Retinal pigment epithelial cell (primary cell): ENCODE results near the gene GPC5.

Experiments
- DNase-seq: peaks from one replicate; pipeline ENCODE4 v3.0.0-alpha.2; 2010; ENCODE audit warnings: low read depth
- H3K4me3 ChIP-seq: 2 replicates; pipeline ENCODE4 v1.5.1; 2011; ENCODE audit warnings: mild to moderate bottlenecking, low read length, control low read depth, moderate library complexity
- TF ChIP-seq, protein P1 (sequence below): conservative IDR thresholded peaks from 2 replicates; pipeline ENCODE4 v1.5.1; 2011; ENCODE audit warnings: low read depth, low read length, control low read depth, inconsistent platforms

Gene GPC5

DNA sequence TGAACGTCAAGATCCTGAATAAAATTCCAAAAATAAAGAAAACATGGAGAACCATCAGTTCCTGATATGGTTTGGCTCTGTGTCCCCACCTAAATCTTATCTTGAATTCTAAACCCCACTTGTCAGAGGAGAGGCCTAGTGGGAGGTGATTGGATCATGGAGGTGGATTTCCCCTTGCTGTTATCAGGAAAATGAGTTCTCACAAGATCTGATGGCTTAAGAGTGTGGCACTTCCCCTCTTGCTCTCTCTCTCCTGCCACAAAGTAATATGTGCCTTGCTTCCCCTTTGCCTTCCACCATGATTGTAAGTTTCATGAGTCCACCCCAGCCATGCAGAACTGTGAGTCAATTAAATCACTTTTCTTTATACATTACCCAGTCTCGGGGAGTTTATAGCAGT lies 827.4 kb downstream of the GPC5 start:
- DNase-seq: no peak
- TF ChIP-seq, protein P1, sequence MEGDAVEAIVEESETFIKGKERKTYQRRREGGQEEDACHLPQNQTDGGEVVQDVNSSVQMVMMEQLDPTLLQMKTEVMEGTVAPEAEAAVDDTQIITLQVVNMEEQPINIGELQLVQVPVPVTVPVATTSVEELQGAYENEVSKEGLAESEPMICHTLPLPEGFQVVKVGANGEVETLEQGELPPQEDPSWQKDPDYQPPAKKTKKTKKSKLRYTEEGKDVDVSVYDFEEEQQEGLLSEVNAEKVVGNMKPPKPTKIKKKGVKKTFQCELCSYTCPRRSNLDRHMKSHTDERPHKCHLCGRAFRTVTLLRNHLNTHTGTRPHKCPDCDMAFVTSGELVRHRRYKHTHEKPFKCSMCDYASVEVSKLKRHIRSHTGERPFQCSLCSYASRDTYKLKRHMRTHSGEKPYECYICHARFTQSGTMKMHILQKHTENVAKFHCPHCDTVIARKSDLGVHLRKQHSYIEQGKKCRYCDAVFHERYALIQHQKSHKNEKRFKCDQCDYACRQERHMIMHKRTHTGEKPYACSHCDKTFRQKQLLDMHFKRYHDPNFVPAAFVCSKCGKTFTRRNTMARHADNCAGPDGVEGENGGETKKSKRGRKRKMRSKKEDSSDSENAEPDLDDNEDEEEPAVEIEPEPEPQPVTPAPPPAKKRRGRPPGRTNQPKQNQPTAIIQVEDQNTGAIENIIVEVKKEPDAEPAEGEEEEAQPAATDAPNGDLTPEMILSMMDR: no peak
- H3K4me3 ChIP-seq: no peak overlapping the region

DNA sequence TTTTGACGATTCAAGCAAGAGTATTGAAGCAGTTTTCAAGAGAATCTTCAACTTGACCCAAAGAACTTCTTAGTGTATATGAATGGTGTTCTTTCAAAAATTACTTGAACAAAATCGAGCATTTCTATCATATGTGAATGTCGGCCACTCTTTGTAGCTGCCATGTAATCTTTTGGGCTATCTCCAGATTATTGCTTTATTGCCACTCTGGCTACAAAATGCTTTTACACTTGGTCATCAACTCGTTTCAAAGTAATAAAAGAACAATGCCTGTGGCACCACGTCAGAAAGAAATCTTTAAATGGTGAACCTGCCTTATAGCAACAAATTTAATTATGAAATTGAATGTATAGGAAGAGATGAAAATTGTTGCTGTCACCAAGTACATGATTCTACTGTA lies 834.5 kb downstream of the GPC5 start:
- no peak overlapping the region for H3K4me3 ChIP-seq
- no peak for DNase-seq
- TF ChIP-seq, protein P1: no peak

DNA sequence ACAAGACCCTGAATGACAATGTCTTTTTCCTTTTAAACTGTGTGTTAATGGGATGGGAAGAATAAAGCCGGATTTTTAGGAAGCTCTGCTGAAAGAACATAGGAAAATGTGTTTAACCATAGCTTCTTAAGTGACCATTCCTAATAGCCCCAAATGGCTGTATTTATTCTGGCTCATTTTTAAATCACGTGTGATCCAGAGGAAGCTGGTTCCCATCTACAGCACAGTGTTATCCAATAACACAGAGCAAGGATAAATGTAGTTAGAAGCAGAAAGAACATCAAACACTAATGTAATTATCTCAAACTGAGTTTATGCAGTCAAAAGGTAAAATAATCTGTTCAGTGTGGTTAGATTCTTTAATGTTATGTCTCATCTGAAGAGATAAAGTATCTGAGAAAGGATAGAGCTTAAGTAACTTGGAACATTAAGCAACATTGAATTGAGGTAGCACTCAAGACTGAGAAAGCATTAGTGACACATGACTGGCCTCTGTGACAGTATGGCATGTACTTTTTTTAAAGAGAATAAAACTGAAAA lies 853.3 kb downstream of the GPC5 start:
- TF ChIP-seq, protein P1: no peak
- no peak for DNase-seq
- no peak overlapping the region for H3K4me3 ChIP-seq

DNA sequence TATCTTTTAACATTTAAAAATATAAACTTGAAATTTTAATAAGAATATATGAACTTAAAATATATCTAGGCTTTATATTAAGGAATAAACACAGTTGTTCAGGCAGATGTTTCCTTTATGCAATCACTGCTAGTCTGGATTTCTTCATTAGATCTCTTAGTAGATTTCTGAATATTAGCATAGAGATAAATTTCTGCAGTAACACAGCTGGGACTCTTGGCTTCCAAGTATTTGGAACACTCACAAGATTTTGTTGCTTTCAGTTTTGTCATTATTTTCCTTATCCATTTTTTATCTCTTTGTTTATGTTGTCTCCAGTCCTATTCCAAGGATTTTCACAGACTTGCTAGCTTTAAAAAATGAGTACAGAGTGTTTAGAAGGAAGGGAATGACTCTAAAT lies 857.1 kb downstream of the GPC5 start:
- TF ChIP-seq, protein P1: no peak
- no peak overlapping the region for H3K4me3 ChIP-seq
- no peak for DNase-seq

DNA sequence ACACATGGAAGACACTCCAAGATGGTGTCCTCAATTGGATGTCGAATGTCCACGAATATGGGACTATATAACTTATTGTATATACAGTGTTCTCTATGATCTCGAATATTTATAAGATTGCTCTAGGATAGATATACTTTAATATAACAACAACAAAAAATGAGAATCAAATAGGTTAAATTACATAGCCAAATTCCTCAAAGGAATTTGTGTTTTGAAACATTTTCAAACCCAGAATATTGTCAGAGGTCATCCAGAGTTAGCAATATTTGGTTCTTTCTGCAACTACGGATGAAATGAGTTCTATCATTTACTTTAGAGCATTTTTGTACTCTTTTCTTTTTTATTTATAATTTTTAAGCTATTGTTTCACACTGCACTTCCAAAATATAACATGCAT lies 857.8 kb downstream of the GPC5 start:
- TF ChIP-seq, protein P1: no peak
- no peak overlapping the region for H3K4me3 ChIP-seq
- DNase-seq: no peak

DNA sequence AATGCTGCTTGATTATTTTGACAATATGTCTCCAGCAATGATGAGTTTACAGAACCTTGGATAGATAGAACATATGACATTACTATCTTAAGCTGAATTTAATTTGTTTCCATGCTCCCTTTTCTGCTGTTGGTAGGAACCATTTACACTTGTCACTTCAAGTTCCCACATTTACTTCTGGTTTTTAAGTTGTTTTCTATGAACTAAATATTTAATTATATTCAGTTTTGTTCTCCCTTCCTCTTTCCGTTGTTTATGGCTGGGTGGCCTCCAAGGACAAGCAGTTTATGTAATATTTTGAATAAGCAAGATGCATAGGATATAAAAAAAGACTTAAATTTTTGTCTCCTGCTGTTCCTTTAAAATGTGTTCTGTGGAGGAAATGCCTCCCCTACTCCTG lies 860.6 kb downstream of the GPC5 start:
- TF ChIP-seq, protein P1: no peak
- DNase-seq: no peak
- H3K4me3 ChIP-seq: no peak overlapping the region

DNA sequence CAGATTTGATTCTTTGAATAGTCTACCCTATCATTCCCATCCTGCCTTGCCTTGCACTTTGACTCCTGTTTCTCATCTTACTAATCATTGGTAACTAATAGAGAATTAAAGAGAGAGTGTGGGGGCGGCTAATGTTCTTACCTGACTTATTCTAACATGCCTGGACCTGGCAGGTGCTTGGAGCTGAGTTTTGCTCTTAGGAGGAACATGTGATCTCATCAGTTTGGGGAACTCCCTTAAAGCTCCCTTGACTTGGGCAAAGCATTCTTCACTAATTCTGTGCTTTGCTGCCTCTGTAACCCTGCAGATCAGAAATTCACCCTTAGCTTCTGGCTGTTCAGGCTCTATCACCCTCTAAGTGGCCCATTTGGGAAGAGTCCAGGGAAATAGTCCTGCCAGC lies 861.1 kb downstream of the GPC5 start:
- no peak for DNase-seq
- H3K4me3 ChIP-seq: no peak overlapping the region
- TF ChIP-seq, protein P1: no peak
